Measurements from ENCODE around the gene PALLD. TPM values are rescaled to one million over a fixed set of nuclear protein-coding genes. Genes with fewer than 3 reads are reported as not detected.

PALLD gene
- total and polyA plus RNA-seq, 2 of the 8 experiments (the other 6 are each of a cell fraction or from before 2014, with no cell fraction given), result 10.5 to 25.0 TPM

GRCh38 chr4:168723569-168723968, 226.7 kb downstream of the PALLD start:
- Histone ChIP-seq H4K20me1 (replicated peaks in 1 of 2; ENCODE audit: control insufficient read depth in 1 of 2, insufficient read depth in 2 of 2, low read length in 2 of 2) (no peaks in the 10 kb centered on the region), H3K36me3 (ENCODE audit: control insufficient read depth in 2 of 4, insufficient read depth in 4 of 4, low read length in 3 of 4) (no peaks in the 10 kb centered on the region), H3K79me2 (ENCODE audit: control insufficient read depth in 1 of 2, insufficient read depth in 2 of 2, low read length in 2 of 2) (no peaks in the 10 kb centered on the region), H2AFZ (ENCODE audit: low read length) (no peak overlapping the region), H3K9ac (replicated peaks in 1 of 4; ENCODE audit: extremely low read depth in 1 of 4, low read depth in 3 of 4, low read length in 3 of 4) (no peak overlapping the region), H3K56ac (replicated peaks; ENCODE audit: insufficient read length, low read depth, low read length) (no peak overlapping the region), H3K4me3 (ENCODE audit: extremely low read depth in 1 of 4, insufficient read depth in 2 of 4, low read depth in 3 of 4, low read length in 4 of 4) (no peak overlapping the region), H3K23ac (ENCODE audit: insufficient read length) (no peak overlapping the region), H3K27ac (ENCODE audit: low read depth, low read length) (no peak overlapping the region), H2BK5ac (ENCODE audit: low read depth, low read length) (no peak overlapping the region), H3K23me2 (ENCODE audit: low read depth, low read length) (no peaks in the 10 kb centered on the region), H3K14ac (ENCODE audit: insufficient read length) (no peak overlapping the region), H2BK20ac (ENCODE audit: low read length) (no peak overlapping the region), H2BK12ac (ENCODE audit: low read depth, low read length) (no peak overlapping the region), H4K8ac (ENCODE audit: extremely low read depth, insufficient read depth, low read length) (no peak overlapping the region), H4K91ac (replicated peaks; ENCODE audit: insufficient read length, low read length) (no peak overlapping the region), H3K27me3 (replicated peaks in 1 of 4; ENCODE audit: control insufficient read depth in 3 of 4, extremely low read depth in 1 of 4, insufficient read depth in 3 of 4, low read length in 3 of 4) (no peaks in the 10 kb centered on the region), H4K5ac (ENCODE audit: insufficient read length, low read depth, low read length) (no peak overlapping the region), H2AK5ac (ENCODE audit: low read depth, low read length) (no peak overlapping the region), H3K79me1 (ENCODE audit: low read depth, low read length) (no peaks in the 10 kb centered on the region), H3K18ac (ENCODE audit: extremely low read depth, low read length) (no peak overlapping the region), H2BK120ac (replicated peaks; ENCODE audit: low read depth, low read length) (no peak overlapping the region), H3K4me2 (ENCODE audit: insufficient read depth in 1 of 2, low read depth in 2 of 2, low read length in 2 of 2) (no peak overlapping the region), H3K4me1 (replicated peaks in 1 of 4; ENCODE audit: control insufficient read depth in 3 of 4, insufficient read depth in 4 of 4, low read length in 3 of 4) (peaks cover 0 to 4% (median 0%) of the 10 kb centered on the region in 4 experiments; a peak in 1 of 7 replicates), H2BK15ac (ENCODE audit: low read length) (no peak overlapping the region), H3K4ac (replicated peaks; ENCODE audit: insufficient read length, low read depth, low read length) (no peak overlapping the region), H3K9me3 (ENCODE audit: insufficient read depth in 2 of 2, low read depth in 1 of 2, low read length in 1 of 2) (0 out of 4 replicates have a peak, but pooled peaks cover 0 to 3% of the 10 kb centered on the region in 2 experiments)
- WGBS, 2 experiments (ENCODE audit: extremely low coverage in 1 of 2, insufficient coverage in 1 of 2, insufficient read length in 1 of 2, insufficient replicate concordance in 2 of 2, low coverage in 1 of 2, low lambda C conversion rate in 2 of 2, missing lambda C conversion rate in 1 of 2), result 94% methylated on average over 4 of the region's 4 CpGs; no CpG with 5 or more reads in 1 of the 2 experiments
- FAIRE-seq (no peak), DNase-seq (ENCODE audit: low read depth in 1 of 2, low spot score in 2 of 2) (no peak)
- TF ChIP-seq SUZ12 (IDR thresholded peaks at IDR 0.05; ENCODE audit: low read length), result no peak
- TF ChIP-seq FOSL1 (IDR thresholded peaks at IDR 0.05; ENCODE audit: insufficient read depth, low read depth, low read length), result no peak
- no peak for TF ChIP-seq SIN3A (conservative IDR thresholded peaks at IDR 0.05 in 1 of 2, IDR thresholded peaks at IDR 0.05 in 1 of 2; ENCODE audit: low read depth in 1 of 2, low read length in 2 of 2)
- TF ChIP-seq SIRT6 (IDR thresholded peaks at IDR 0.05; ENCODE audit: low read length), result no peak
- TF ChIP-seq EP300 (IDR thresholded peaks at IDR 0.05; ENCODE audit: borderline replicate concordance in 1 of 2, low read depth in 2 of 2, low read length in 2 of 2), result no peak
- no peak for TF ChIP-seq TCF12 (IDR thresholded peaks at IDR 0.05; ENCODE audit: low read depth, low read length)
- TF ChIP-seq JUND (IDR thresholded peaks at IDR 0.05; ENCODE audit: low read length), result no peak
- no peak for TF ChIP-seq EZH2 (IDR thresholded peaks at IDR 0.05; ENCODE audit: low read depth, low read length, severe bottlenecking)
- CTCF ChIA-PET (ENCODE audit: partially characterized antibody), result no interaction called here
- POLR2A ChIA-PET (ENCODE audit: partially characterized antibody), result no interaction called here

Measured in H1 (cell line).